ENCODE data around the gene PSMA5. TPM values are rescaled to one million over a fixed set of nuclear protein-coding genes. Genes with fewer than 3 reads are reported as not detected.

PSMA5 gene
- total RNA-seq, 1 experiment from 2014 or later, result 150 TPM

- no peak for TF ChIP-seq ERG (CRISPR knock-in tag; IDR thresholded peaks at IDR 0.05)
- no peak for TF ChIP-seq SOX15 (CRISPR knock-in tag; IDR thresholded peaks at IDR 0.05)
- no peak for TF ChIP-seq SP1 (CRISPR knock-in tag; conservative IDR thresholded peaks at IDR 0.05)
- TF ChIP-seq, protein P1, sequence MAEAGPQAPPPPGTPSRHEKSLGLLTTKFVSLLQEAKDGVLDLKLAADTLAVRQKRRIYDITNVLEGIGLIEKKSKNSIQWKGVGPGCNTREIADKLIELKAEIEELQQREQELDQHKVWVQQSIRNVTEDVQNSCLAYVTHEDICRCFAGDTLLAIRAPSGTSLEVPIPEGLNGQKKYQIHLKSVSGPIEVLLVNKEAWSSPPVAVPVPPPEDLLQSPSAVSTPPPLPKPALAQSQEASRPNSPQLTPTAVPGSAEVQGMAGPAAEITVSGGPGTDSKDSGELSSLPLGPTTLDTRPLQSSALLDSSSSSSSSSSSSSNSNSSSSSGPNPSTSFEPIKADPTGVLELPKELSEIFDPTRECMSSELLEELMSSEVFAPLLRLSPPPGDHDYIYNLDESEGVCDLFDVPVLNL (CRISPR knock-in tag; IDR thresholded peaks at IDR 0.05; ENCODE audit: borderline replicate concordance, low read depth), result no peak
- TF ChIP-seq NFATC4 (CRISPR knock-in tag; IDR thresholded peaks at IDR 0.05), result no peak
- no peak for TF ChIP-seq GABPB1 (CRISPR knock-in tag; IDR thresholded peaks at IDR 0.05)
- no peak for TF ChIP-seq E2F1 (CRISPR knock-in tag; IDR thresholded peaks at IDR 0.05)
- TF ChIP-seq ZNF121 (CRISPR knock-in tag; IDR thresholded peaks at IDR 0.05), result no peak
- no peak for TF ChIP-seq ZNF317 (CRISPR knock-in tag; IDR thresholded peaks at IDR 0.05; ENCODE audit: borderline replicate concordance, low read depth)
These were observed 65.2 kb downstream of the PSMA5 start (continued) for GRCh38 chr1:109361069-109361468.

DNA sequence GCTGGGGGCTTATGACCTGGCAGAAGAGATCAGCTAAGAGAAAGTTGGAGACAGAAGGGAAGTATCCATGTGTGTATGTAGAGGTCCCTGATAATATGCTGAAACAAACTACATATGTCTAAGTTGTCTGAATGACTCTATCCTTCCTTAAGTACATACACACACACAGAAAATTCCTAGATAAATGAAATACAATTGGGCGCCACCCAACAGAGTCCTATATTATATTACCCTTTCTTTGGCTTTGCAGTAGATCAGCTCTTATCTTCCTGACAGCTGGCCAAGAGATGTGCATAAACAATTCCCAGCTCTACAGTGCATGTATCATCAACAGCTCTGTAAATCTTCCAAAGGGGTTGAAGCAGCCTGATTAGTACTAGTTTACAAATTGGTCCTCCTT is 68.6 kb downstream of the PSMA5 start:
- DNase-seq (ENCODE audit: low spot score) (no peak), ATAC-seq (no peak)
- H3K27me3 Mint-ChIP-seq (ENCODE audit: low read depth), result no peaks in the 10 kb centered on the region
- no peak for TF ChIP-seq ZBTB43 (CRISPR knock-in tag; IDR thresholded peaks at IDR 0.05)
- TF ChIP-seq ZNF423 (CRISPR knock-in tag; IDR thresholded peaks at IDR 0.05), result no peak
- no peak for TF ChIP-seq HMGA2 (CRISPR knock-in tag; IDR thresholded peaks at IDR 0.05)
- TF ChIP-seq, protein P2, sequence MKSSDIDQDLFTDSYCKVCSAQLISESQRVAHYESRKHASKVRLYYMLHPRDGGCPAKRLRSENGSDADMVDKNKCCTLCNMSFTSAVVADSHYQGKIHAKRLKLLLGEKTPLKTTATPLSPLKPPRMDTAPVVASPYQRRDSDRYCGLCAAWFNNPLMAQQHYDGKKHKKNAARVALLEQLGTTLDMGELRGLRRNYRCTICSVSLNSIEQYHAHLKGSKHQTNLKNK (CRISPR knock-in tag; IDR thresholded peaks at IDR 0.05), result no peak
- TF ChIP-seq, protein P3, sequence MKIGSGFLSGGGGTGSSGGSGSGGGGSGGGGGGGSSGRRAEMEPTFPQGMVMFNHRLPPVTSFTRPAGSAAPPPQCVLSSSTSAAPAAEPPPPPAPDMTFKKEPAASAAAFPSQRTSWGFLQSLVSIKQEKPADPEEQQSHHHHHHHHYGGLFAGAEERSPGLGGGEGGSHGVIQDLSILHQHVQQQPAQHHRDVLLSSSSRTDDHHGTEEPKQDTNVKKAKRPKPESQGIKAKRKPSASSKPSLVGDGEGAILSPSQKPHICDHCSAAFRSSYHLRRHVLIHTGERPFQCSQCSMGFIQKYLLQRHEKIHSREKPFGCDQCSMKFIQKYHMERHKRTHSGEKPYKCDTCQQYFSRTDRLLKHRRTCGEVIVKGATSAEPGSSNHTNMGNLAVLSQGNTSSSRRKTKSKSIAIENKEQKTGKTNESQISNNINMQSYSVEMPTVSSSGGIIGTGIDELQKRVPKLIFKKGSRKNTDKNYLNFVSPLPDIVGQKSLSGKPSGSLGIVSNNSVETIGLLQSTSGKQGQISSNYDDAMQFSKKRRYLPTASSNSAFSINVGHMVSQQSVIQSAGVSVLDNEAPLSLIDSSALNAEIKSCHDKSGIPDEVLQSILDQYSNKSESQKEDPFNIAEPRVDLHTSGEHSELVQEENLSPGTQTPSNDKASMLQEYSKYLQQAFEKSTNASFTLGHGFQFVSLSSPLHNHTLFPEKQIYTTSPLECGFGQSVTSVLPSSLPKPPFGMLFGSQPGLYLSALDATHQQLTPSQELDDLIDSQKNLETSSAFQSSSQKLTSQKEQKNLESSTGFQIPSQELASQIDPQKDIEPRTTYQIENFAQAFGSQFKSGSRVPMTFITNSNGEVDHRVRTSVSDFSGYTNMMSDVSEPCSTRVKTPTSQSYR (CRISPR knock-in tag; IDR thresholded peaks at IDR 0.05), result no peak
- no peak for TF ChIP-seq TEAD1 (CRISPR knock-in tag; IDR thresholded peaks at IDR 0.05)
- no peak for TF ChIP-seq ERG (CRISPR knock-in tag; IDR thresholded peaks at IDR 0.05)
- TF ChIP-seq TCF7 (CRISPR knock-in tag; IDR thresholded peaks at IDR 0.05; ENCODE audit: low read depth), result no peak
- no peak for TF ChIP-seq NFATC4 (CRISPR knock-in tag; IDR thresholded peaks at IDR 0.05)
- no peak for TF ChIP-seq ESRRA (CRISPR knock-in tag; IDR thresholded peaks at IDR 0.05; ENCODE audit: borderline replicate concordance)
- TF ChIP-seq ZNF512 (CRISPR knock-in tag; IDR thresholded peaks at IDR 0.05; ENCODE audit: borderline replicate concordance), result no peak
- no peak overlapping the region for H3K27ac Mint-ChIP-seq
- peaks cover 11% of the 10 kb centered on the region for H3K36me3 Mint-ChIP-seq
- no peaks in the 10 kb centered on the region for H3K9me3 Mint-ChIP-seq
- H3K4me1 Mint-ChIP-seq, result peaks cover 11% of the 10 kb centered on the region
- POLR2A ChIA-PET, result interaction anchor here (0.5 to 0.8 kb wide), 2 partner anchors 13 to 72 kb away, joined by 3 to 8 read pairs; no protein-coding TSS in a partner anchor
- H3K4me3 Mint-ChIP-seq, result no peak overlapping the region
- CTCF ChIA-PET, result interaction anchor here (1.1 kb wide), 1 partner anchor 166 kb away, joined by 3 read pairs; no protein-coding TSS in a partner anchor

All from WTC11 (cell line).